Pancreas (tissue), 10 donors: ENCODE results near the gene OR51G1. TPM values are rescaled to one million over a fixed set of nuclear protein-coding genes. Genes with fewer than 3 reads are reported as not detected.
"Not testable (repeated sequence)": the region's sequence is repeated elsewhere in the genome, so short reads cannot be mapped to it uniquely, and the experiment has no call there.

ENCODE experiments used
- ATAC-seq, 4 donors: fragments of 200-7000 bp; cut with Tn5 transposase; one replicate each; pipeline versions ENCODE4 v1.8.0 to v1.9.1; 2020; ENCODE audit warnings: mild to moderate bottlenecking in 4 of 4, moderate library complexity in 4 of 4
- DNase-seq, 6 donors: peaks; one replicate each; pipeline ENCODE4 v3.0.0-alpha.2; 2020
- FAIRE-seq: peaks from 2 replicates; lab custom pipeline; 2012; peaks lifted over from hg19 to GRCh38; lab: Jason Lieb, UNC
- H3K27ac ChIP-seq, 4 donors: fragments of 200-600 bp; sonication (generic); 1 replicate in 3 of 4; 2 replicates in 1 of 4; pipeline versions ENCODE4 v1.5.0 to v1.8.0; 2020
- H3K27me3 ChIP-seq, 4 donors: fragments of 200-600 bp; one replicate each; pipeline ENCODE4 v1.8.0; 2021
- H3K36me3 ChIP-seq, 3 donors: fragments of 200-600 bp; sonication (generic) in 1 of 3; one replicate each; pipeline versions ENCODE4 v1.5.0 to v1.8.0; 2020 to 2021
- H3K4me1 ChIP-seq, 3 donors: fragments of 200-600 bp; one replicate each; pipeline ENCODE4 v1.8.0; 2021
- H3K4me3 ChIP-seq, 4 donors: fragments of 200-600 bp; sonication (generic) in 2 of 4; one replicate each; pipeline versions ENCODE4 v1.5.0 to v1.8.0; 2020 to 2021
- H3K9me3 ChIP-seq, 4 donors: fragments of 200-600 bp; one replicate each; pipeline ENCODE4 v1.8.0; 2021
- CTCF ChIP-seq, 4 donors: fragments of 200-600 bp; sonication (generic) in 3 of 4; IDR thresholded peaks; one replicate each; pipeline versions ENCODE4 v1.5.0 to v1.8.0; 2021; ENCODE audit warnings: antibody characterized with exemption in 4 of 4
- WGBS, 2 donors: extraction: QIAGEN DNeasy Blood & Tissue Kit; methylation state at CpG; one replicate each; pipeline ENCODE4 v1.1.7; 2013; 5-methylcytosine and 5-hydroxymethylcytosine counted together
- intact Hi-C, 3 donors: fragments of 100-400 bp; cut with DNase I; formaldehyde crosslinking; loops; one replicate each; pipeline versions ENCODE4 v1.11.1 to v1.14.2; 2022
- polyA plus RNA-seq, 2 donors: library from polyadenylated mRNA; stranded (reverse); fragments of 200-250 nt; gene quantifications; one replicate each; pipeline ENCODE4 v1.2.3, GENCODE V29; 2013
- total RNA-seq, 6 donors: library from RNA; stranded (reverse); fragmentation: NEBNext Ultra II Directional in 4 of 6; extraction: Animal tissue kit (Norgen Biotek cat#: 25700) in 4 of 6; gene quantifications; one replicate each; pipeline versions ENCODE4 v1.2.1 to v1.2.4, GENCODE V29; 2021 to 2023
- donor health status: healthy with polysubstance abuse.
- donor health status: DM: no; HTN: no; CAD: no; lungs with moderate emphysema.
- donor health status: DM: no; HTN: no; CAD: no.
- donor health status: control.
- donor health status: control.
- donor health status: Bipolar disorder and iron deficiency.
- donor health status: DM: yes; HTN: yes; CAD: no.
- donor health status: DM: no; HTN: no; CAD: no.
- donor health status: DM: no; HTN: no; CAD: no.
- donor health status: DM: yes; HTN: yes; CAD: no.

OR51G1 gene
- not detected for total RNA-seq
- not detected for polyA plus RNA-seq

DNA sequence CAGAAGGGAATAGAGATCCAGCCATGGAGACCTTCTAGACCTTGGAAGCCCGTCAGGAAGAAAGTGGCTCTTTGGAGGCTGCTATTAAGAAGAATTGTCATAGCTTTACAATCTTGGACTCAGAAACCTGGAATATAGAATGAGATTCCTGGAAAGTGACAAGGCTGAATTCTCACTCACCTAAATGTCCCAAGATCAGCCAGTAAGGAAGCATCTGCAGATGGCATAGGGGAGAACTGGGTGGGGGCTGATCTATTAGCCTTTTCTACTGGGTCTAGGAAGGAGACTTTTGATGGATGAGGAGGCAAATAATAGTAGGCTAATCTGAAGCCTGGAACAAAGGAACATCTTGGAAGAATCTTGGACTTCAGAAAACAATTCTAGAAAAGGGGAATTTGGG lies at the start of gene OR51G1:
TSS of gene OR51G1 (minus strand) at position 101 of the 400 bp plus-strand sequence. CDS start at position 101, 0 bp downstream.
- no peak for FAIRE-seq
- no peaks in the 10 kb centered on the region for H3K36me3 ChIP-seq

GRCh38 chr11:4962816-4963215 lies 38.7 kb upstream of the OR51G1 start:
- TF ChIP-seq CTCF (IDR thresholded peaks at IDR 0.05), result no peak
- Histone ChIP-seq H3K4me3 (no peak overlapping the region), H3K4me1 (no peaks in the 10 kb centered on the region), H3K36me3 (no peaks in the 10 kb centered on the region), H3K27ac (no peak overlapping the region), H3K9me3 (no peaks in the 10 kb centered on the region), H3K27me3 (no peaks in the 10 kb centered on the region)
- FAIRE-seq (no peak), DNase-seq (no peak), ATAC-seq (peak in 1 of 4 donors; percentile 27)
- WGBS, 2 donors, result 55 to 68% methylated on average over 1 of the region's 1 CpG
- intact Hi-C loops, result no loop called here

More for the DNA sequence above, at the start of gene OR51G1:
- Histone ChIP-seq H3K4me1 (no peaks in the 10 kb centered on the region), H3K27me3 (no peaks in the 10 kb centered on the region), H3K27ac (no peak within 1 kb of the TSS), H3K9me3 (no peaks in the 10 kb centered on the region), H3K4me3 (no peak within 1 kb of the TSS)
- DNase-seq (no peak), ATAC-seq (no peak)
- no peak for TF ChIP-seq CTCF (IDR thresholded peaks at IDR 0.05)
- intact Hi-C loops, result no loop called here
- 60 to 85% methylated on average over 1 of the region's 1 CpG for WGBS, 2 donors

GRCh38 chr11:4960877-4961276 lies 36.7 kb upstream of the OR51G1 start:
- 47 to 56% methylated on average over 3 of the region's 3 CpGs for WGBS, 2 donors
- DNase-seq, result no peak
- H3K36me3 ChIP-seq, result no peaks in the 10 kb centered on the region
- TF ChIP-seq CTCF (IDR thresholded peaks at IDR 0.05), result no peak
- no peak overlapping the region for H3K4me3 ChIP-seq
- no peaks in the 10 kb centered on the region for H3K27me3 ChIP-seq
- ATAC-seq, result no peak
- peaks cover 0 to 7% (median 0%) of the 10 kb centered on the region in 3 donors for H3K4me1 ChIP-seq
- H3K27ac ChIP-seq, result no peak overlapping the region
- intact Hi-C loops, result no loop called here
- no peaks in the 10 kb centered on the region for H3K9me3 ChIP-seq
- no peak for FAIRE-seq

- DNase-seq (no peak), FAIRE-seq (no peak), ATAC-seq (peak; percentile 69 to 94 (median 77))
- Histone ChIP-seq H3K27me3 (no peaks in the 10 kb centered on the region), H3K4me3 (no peak overlapping the region), H3K27ac (no peak overlapping the region), H3K4me1 (peaks cover 0 to 7% (median 0%) of the 10 kb centered on the region in 3 donors), H3K36me3 (no peaks in the 10 kb centered on the region), H3K9me3 (no peaks in the 10 kb centered on the region)
- intact Hi-C loops, result no loop called here
- TF ChIP-seq CTCF (IDR thresholded peaks at IDR 0.05), result no peak
- WGBS, 2 donors, result 34 to 35% methylated on average over 4 of the region's 4 CpGs
These were observed 33.3 kb upstream of the OR51G1 start for GRCh38 chr11:4957396-4957795.

- FAIRE-seq, intact Hi-C loops, H3K27me3 ChIP-seq, H3K4me1 ChIP-seq, H3K36me3 ChIP-seq, H3K9me3 ChIP-seq, ATAC-seq, H3K27ac ChIP-seq, DNase-seq, H3K4me3 ChIP-seq: not testable (repeated sequence)
- 88 to 89% methylated on average over 2 of the region's 2 CpGs for WGBS, 2 donors
These were observed 31.5 kb upstream of the OR51G1 start, which contains the start of gene OR51A2 for GRCh38 chr11:4955613-4956012. Gene OR51A2 (minus strand): TSS chr11:4955713. CDS start chr11:4955713, 0 bp downstream.
